Measurements from ENCODE around the gene SCN8A. TPM values are rescaled to one million over a fixed set of nuclear protein-coding genes. Genes with fewer than 3 reads are reported as not detected.

The SCN8A gene
- total RNA-seq, 1 donor from 2014 or later: 1.3 TPM

DNA sequence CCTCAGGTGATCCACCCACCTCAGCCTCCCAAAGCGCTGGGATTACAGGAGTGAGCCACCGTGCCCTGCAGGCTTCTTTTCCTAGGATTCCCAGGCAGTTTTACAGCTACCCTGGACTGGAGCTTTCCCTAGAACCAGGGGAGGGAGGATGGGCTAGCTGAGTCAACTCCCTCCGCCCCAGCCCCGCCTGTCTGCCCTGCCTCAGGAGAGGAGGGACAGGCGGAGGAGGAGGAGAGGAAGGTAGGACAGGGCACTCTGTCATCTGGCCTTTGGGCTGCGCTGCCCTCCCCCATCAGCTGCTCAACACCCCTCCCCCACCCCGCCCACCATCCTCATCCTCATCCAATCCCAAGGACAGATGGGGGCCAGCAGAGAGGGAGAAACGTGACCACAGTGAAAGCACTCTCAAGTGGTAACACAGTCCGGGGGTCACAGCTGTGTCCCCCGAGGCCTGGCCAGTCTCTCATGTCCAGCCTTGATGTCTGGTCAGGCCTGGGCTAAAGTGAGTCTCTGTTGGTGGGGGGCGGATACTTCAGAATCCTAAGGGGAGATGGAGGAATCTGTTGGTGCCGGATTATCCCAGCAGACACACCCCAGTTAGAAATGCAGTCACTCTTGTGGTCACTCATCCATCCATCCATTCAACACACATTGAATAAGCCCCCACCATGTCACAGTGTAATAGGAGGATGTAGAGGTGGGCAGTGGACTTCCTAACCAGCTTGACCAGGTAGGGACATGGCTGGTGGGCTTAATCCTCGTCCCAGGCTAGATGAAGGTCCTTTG is 245.2 kb downstream of the SCN8A start:
- Histone ChIP-seq H3K4me3 (ENCODE audit: low read depth, low read length) (no peak overlapping the region), H3K27me3 (ENCODE audit: control insufficient read depth, insufficient read depth, low read length) (no peaks in the 10 kb centered on the region), H3K36me3 (ENCODE audit: control insufficient read depth, insufficient read depth, low read length) (no peaks in the 10 kb centered on the region)
- DNase-seq (ENCODE audit: low read depth): no peak
- TF ChIP-seq, protein P1, sequence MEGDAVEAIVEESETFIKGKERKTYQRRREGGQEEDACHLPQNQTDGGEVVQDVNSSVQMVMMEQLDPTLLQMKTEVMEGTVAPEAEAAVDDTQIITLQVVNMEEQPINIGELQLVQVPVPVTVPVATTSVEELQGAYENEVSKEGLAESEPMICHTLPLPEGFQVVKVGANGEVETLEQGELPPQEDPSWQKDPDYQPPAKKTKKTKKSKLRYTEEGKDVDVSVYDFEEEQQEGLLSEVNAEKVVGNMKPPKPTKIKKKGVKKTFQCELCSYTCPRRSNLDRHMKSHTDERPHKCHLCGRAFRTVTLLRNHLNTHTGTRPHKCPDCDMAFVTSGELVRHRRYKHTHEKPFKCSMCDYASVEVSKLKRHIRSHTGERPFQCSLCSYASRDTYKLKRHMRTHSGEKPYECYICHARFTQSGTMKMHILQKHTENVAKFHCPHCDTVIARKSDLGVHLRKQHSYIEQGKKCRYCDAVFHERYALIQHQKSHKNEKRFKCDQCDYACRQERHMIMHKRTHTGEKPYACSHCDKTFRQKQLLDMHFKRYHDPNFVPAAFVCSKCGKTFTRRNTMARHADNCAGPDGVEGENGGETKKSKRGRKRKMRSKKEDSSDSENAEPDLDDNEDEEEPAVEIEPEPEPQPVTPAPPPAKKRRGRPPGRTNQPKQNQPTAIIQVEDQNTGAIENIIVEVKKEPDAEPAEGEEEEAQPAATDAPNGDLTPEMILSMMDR (IDR thresholded peaks at IDR 0.05; ENCODE audit: insufficient read depth, low read length, poor library complexity, severe bottlenecking): no peak

DNA sequence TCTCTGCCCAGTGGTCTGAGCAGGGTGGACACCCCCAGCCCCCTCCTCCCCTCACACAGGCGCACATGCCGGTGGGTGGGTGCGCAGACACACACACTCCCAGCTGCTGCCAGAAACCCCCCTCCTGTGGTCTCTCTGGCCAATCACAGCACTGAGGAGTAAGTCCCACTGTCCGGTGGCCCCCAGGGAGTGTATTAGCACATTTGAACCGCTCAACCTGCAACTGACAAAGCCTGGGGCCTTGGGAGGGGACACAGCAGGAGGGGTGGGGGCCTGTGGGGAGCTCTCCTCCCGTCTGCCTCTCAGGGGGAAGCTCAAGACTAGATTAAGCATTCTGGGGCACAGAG is 245.8 kb downstream of the SCN8A start:
- no peak for DNase-seq (ENCODE audit: low read depth)
- TF ChIP-seq, protein P1 (IDR thresholded peaks at IDR 0.05; ENCODE audit: insufficient read depth, low read length, poor library complexity, severe bottlenecking): no peak
- Histone ChIP-seq H3K27me3 (ENCODE audit: control insufficient read depth, insufficient read depth, low read length) (no peaks in the 10 kb centered on the region), H3K4me3 (ENCODE audit: low read depth, low read length) (no peak overlapping the region), H3K36me3 (ENCODE audit: control insufficient read depth, insufficient read depth, low read length) (no peaks in the 10 kb centered on the region)

DNA sequence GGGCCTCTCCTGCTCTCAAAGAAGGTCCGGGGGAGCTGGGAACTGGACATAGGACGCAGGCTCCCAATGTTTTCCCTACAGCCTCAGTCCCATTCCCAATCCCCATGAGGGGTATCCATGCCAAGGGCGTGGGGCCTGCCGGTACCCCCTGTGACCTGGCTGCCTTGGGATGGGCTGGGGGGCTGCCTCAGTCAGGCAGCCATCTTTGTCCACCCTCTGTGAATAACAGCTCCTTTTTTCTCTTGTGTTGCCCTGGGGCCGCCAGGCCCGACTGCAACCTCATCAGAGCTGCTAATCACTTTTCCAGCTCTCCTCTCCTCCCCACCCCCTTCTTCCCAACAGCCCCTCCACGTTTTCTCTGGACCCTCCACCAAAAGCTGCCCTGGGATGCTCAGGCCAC is 246.3 kb downstream of the SCN8A start:
- TF ChIP-seq, protein P1 (IDR thresholded peaks at IDR 0.05; ENCODE audit: insufficient read depth, low read length, poor library complexity, severe bottlenecking): no peak
- no peak for DNase-seq (ENCODE audit: low read depth)
- no peaks in the 10 kb centered on the region for H3K36me3 ChIP-seq (ENCODE audit: control insufficient read depth, insufficient read depth, low read length)
- no peak overlapping the region for H3K4me3 ChIP-seq (ENCODE audit: low read depth, low read length)
- no peaks in the 10 kb centered on the region for H3K27me3 ChIP-seq (ENCODE audit: control insufficient read depth, insufficient read depth, low read length)

DNA sequence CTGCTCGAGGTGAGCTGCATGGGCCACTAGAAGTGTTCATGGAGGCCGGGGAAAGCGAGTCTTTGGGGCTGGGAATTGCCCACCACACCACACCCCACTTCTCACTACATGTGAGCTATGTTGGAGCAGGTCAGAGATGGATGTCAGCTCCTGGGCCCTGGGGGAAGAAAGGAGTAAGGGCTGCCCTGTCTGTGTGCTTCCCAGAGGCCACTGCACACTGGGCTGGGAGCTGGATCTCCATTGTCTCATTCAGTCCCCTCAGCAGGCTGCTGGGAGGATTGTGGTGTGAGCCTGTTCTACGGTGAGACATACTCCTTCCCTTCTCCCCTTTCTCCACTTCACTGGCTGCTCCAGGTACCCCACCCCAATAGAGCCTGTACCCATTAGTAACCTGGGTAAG is 247.0 kb downstream of the SCN8A start:
- Histone ChIP-seq H3K4me3 (ENCODE audit: low read depth, low read length) (no peak overlapping the region), H3K36me3 (ENCODE audit: control insufficient read depth, insufficient read depth, low read length) (no peaks in the 10 kb centered on the region), H3K27me3 (ENCODE audit: control insufficient read depth, insufficient read depth, low read length) (no peaks in the 10 kb centered on the region)
- TF ChIP-seq, protein P1 (IDR thresholded peaks at IDR 0.05; ENCODE audit: insufficient read depth, low read length, poor library complexity, severe bottlenecking): no peak
- no peak for DNase-seq (ENCODE audit: low read depth)

DNA sequence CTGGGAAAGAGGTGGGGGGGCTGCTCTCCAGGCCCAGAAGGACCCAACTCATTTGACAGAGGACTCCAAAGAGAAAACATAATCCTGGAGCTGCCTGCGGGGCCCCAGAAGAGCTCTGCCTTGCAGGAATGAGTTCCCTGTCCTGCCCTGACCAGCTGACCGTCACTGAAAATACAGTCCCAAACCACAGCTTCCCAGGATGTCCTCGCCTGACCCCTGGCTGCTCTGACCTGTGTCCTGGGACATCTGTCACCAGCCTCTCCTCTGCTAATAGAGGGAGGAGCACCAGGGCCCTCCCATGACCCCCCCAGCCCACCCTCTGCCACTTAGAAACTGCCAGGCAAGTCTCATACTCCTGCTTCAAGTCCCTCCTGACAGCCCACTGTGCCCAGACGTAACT is 247.7 kb downstream of the SCN8A start:
- TF ChIP-seq, protein P1 (IDR thresholded peaks at IDR 0.05; ENCODE audit: insufficient read depth, low read length, poor library complexity, severe bottlenecking): no peak
- H3K36me3 ChIP-seq (ENCODE audit: control insufficient read depth, insufficient read depth, low read length): no peaks in the 10 kb centered on the region
- DNase-seq (ENCODE audit: low read depth): no peak
- no peaks in the 10 kb centered on the region for H3K27me3 ChIP-seq (ENCODE audit: control insufficient read depth, insufficient read depth, low read length)
- H3K4me3 ChIP-seq (ENCODE audit: low read depth, low read length): no peak overlapping the region
